Peyer's patch (tissue), 4 donors: ENCODE measurements around the gene ZNF79.

Source experiments
- CTCF ChIP-seq, 6 experiments: fragments of 450-650 bp in 4 of 6; fragments of 200-600 bp in 2 of 6; sonication (generic) in 1 of 6; IDR thresholded peaks; one replicate each; pipeline ENCODE4 v1.5.1; 2017 to 2019; ENCODE audit warnings: antibody characterized with exemption in 6 of 6, mild to moderate bottlenecking in 3 of 6, moderate library complexity in 1 of 6
- POLR2A ChIP-seq, 2 donors: fragments of 450-650 bp; IDR thresholded peaks; one replicate each; pipeline ENCODE4 v1.5.1; 2017; ENCODE audit warnings: antibody characterized with exemption in 2 of 2, mild to moderate bottlenecking in 2 of 2, moderate library complexity in 2 of 2

DNA sequence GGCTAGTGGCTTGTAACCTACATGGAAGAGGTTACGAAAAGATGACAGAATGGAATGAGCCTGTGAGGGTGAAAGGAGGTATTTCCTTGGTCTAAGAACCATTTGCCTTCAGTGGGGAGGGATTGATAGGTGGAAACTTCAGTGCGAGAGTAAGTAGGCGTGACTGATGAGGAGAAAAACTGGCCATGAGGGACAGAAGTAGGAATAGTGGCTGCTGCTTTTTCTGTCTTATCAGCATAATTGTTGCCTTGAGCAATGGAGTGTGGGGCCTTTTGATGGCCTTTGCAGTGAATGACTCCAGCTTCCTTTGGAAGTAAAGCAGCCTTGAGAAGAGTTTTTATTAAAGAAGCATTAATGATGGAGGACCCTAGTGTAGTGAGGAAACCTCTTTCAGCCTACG is 9.0 kb upstream of the ZNF79 start:
- TF ChIP-seq POLR2A (IDR thresholded peaks at IDR 0.05) (no peak), CTCF (IDR thresholded peaks at IDR 0.05) (no peak)
